ENCODE data around the gene PRKN.

PRKN gene

DNA sequence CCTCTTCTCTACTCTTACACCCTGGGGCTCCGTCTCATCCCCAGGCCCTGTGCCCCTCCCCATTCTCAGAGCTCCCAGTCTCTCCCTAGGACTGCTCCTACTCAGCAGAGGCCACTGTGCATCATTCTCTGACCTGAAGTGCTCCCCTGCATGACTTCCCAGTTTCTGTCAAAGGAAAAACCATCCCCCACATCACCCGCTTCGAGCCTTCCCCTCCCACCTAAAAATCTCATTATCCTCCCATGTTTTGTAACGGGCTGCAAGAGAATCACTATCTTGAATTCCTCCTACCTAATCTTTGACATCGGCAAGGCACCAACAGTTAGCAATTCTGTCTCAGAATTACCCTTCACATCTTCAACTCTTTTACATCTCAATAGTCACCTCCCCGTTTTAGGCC, 463.0 kb downstream of the PRKN start:
- TF ChIP-seq ZFP30 (CRISPR knock-in tag; IDR thresholded peaks at IDR 0.05) (no peak), SNAI2 (CRISPR knock-in tag; IDR thresholded peaks at IDR 0.05) (no peak), OSR1 (CRISPR knock-in tag; IDR thresholded peaks at IDR 0.05) (no peak), RARB (CRISPR knock-in tag; IDR thresholded peaks at IDR 0.05) (no peak), ZNF70 (CRISPR knock-in tag; IDR thresholded peaks at IDR 0.05) (no peak), ZFP3 (CRISPR knock-in tag; IDR thresholded peaks at IDR 0.05) (no peak), CSDC2 (CRISPR knock-in tag; IDR thresholded peaks at IDR 0.05) (no peak), BACH2 (CRISPR knock-in tag; IDR thresholded peaks at IDR 0.05; ENCODE audit: borderline replicate concordance) (no peak), ARNTL (CRISPR knock-in tag; IDR thresholded peaks at IDR 0.05; ENCODE audit: borderline replicate concordance, low read depth) (no peak), TCF4 (CRISPR knock-in tag; IDR thresholded peaks at IDR 0.05; ENCODE audit: borderline replicate concordance) (no peak), ESRRG (CRISPR knock-in tag; IDR thresholded peaks at IDR 0.05) (no peak), TOX (CRISPR knock-in tag; IDR thresholded peaks at IDR 0.05; ENCODE audit: borderline replicate concordance) (no peak), GLIS3 (CRISPR knock-in tag; IDR thresholded peaks at IDR 0.05) (no peak), ZNF565 (CRISPR knock-in tag; conservative IDR thresholded peaks at IDR 0.05; ENCODE audit: low read depth) (no peak), ZNF8 (CRISPR knock-in tag; IDR thresholded peaks at IDR 0.05) (no peak), ZC3H10 (CRISPR knock-in tag; IDR thresholded peaks at IDR 0.05) (no peak)
- TF ChIP-seq, protein P1, sequence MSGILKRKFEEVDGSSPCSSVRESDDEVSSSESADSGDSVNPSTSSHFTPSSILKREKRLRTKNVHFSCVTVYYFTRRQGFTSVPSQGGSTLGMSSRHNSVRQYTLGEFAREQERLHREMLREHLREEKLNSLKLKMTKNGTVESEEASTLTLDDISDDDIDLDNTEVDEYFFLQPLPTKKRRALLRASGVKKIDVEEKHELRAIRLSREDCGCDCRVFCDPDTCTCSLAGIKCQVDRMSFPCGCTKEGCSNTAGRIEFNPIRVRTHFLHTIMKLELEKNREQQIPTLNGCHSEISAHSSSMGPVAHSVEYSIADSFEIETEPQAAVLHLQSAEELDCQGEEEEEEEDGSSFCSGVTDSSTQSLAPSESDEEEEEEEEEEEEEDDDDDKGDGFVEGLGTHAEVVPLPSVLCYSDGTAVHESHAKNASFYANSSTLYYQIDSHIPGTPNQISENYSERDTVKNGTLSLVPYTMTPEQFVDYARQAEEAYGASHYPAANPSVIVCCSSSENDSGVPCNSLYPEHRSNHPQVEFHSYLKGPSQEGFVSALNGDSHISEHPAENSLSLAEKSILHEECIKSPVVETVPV (CRISPR knock-in tag; IDR thresholded peaks at IDR 0.05): no peak
- TF ChIP-seq, protein P2, sequence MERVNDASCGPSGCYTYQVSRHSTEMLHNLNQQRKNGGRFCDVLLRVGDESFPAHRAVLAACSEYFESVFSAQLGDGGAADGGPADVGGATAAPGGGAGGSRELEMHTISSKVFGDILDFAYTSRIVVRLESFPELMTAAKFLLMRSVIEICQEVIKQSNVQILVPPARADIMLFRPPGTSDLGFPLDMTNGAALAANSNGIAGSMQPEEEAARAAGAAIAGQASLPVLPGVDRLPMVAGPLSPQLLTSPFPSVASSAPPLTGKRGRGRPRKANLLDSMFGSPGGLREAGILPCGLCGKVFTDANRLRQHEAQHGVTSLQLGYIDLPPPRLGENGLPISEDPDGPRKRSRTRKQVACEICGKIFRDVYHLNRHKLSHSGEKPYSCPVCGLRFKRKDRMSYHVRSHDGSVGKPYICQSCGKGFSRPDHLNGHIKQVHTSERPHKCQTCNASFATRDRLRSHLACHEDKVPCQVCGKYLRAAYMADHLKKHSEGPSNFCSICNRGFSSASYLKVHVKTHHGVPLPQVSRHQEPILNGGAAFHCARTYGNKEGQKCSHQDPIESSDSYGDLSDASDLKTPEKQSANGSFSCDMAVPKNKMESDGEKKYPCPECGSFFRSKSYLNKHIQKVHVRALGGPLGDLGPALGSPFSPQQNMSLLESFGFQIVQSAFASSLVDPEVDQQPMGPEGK (CRISPR knock-in tag; IDR thresholded peaks at IDR 0.05; ENCODE audit: borderline replicate concordance): no peak
- TF ChIP-seq, protein P3, sequence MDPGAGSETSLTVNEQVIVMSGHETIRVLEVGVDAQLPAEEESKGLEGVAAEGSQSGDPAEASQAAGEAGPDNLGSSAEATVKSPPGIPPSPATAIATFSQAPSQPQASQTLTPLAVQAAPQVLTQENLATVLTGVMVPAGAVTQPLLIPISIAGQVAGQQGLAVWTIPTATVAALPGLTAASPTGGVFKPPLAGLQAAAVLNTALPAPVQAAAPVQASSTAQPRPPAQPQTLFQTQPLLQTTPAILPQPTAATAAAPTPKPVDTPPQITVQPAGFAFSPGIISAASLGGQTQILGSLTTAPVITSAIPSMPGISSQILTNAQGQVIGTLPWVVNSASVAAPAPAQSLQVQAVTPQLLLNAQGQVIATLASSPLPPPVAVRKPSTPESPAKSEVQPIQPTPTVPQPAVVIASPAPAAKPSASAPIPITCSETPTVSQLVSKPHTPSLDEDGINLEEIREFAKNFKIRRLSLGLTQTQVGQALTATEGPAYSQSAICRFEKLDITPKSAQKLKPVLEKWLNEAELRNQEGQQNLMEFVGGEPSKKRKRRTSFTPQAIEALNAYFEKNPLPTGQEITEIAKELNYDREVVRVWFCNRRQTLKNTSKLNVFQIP (CRISPR knock-in tag; IDR thresholded peaks at IDR 0.05; ENCODE audit: borderline replicate concordance, low read depth): no peak
- ATAC-seq: no peak

DNA sequence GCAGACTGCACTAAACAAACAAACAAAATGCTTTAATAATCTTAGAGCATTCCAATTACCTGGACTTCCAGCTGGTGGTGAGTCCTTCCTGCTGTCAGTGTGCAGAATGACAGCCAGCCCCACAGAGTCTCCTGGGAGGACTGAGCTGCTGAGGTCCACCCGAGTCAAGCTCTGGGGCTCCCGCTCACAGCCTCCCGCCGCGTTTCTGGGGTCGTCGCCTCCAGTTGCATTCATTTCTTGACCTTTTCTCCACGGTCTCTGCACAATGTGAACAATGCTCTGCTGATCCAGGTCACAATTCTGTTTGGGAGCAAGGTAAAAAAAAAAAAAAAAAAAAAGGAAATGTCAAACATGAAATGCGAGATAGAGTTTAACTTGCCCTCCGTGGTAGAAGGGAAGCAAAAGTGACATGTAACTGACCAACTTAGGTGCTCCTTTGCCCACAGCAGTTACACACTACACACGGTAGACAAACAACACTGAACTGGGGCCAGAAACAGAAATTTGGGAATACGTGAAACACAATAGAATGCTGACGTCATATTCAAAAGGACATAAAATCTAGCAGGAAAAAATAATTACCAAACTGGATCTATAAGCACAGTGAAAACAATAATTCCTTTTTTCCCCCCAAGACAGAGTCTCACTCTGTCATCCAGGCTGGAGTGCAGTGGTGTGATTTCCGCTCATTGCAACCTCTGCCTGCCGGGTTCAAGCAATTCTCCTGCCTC, 464.9 kb downstream of the PRKN start:
- no peak for TF ChIP-seq ZFP3 (CRISPR knock-in tag; IDR thresholded peaks at IDR 0.05)
- ATAC-seq: no peak

DNA sequence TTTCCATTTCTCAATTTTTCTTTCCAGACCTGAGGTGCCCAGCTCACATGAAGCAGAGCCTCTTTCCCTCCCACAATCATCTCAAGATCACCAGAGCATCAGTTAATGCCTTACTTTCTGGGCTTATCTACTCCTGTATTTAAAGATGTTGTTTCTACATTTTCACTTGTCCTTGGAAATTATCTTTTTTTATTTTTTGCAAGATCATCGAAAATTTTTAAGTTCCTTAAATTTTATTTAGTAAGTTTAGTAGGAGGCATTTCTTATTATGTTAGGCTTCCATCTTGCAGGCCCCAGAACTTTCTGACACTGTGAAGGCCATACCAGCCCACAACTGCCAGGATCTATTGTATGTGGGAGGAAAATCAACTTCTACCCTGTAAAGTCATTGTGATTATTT, 466.0 kb downstream of the PRKN start:
- ATAC-seq: no peak
- TF ChIP-seq, protein P1 (CRISPR knock-in tag; IDR thresholded peaks at IDR 0.05): no peak
- TF ChIP-seq, protein P2 (CRISPR knock-in tag; IDR thresholded peaks at IDR 0.05; ENCODE audit: borderline replicate concordance): no peak
- TF ChIP-seq TCF4 (CRISPR knock-in tag; IDR thresholded peaks at IDR 0.05; ENCODE audit: borderline replicate concordance) (no peak), ZNF70 (CRISPR knock-in tag; IDR thresholded peaks at IDR 0.05) (no peak), TOX (CRISPR knock-in tag; IDR thresholded peaks at IDR 0.05; ENCODE audit: borderline replicate concordance) (no peak), GLIS3 (CRISPR knock-in tag; IDR thresholded peaks at IDR 0.05) (no peak), ISL1 (CRISPR knock-in tag; IDR thresholded peaks at IDR 0.05) (no peak), ZC3H10 (CRISPR knock-in tag; IDR thresholded peaks at IDR 0.05) (no peak), BACH2 (CRISPR knock-in tag; IDR thresholded peaks at IDR 0.05; ENCODE audit: borderline replicate concordance) (no peak), ZNF8 (CRISPR knock-in tag; IDR thresholded peaks at IDR 0.05) (no peak), ZFP30 (CRISPR knock-in tag; IDR thresholded peaks at IDR 0.05) (no peak), RARB (CRISPR knock-in tag; IDR thresholded peaks at IDR 0.05) (no peak), ESRRG (CRISPR knock-in tag; IDR thresholded peaks at IDR 0.05) (no peak), SNAI2 (CRISPR knock-in tag; IDR thresholded peaks at IDR 0.05) (no peak), ZNF565 (CRISPR knock-in tag; conservative IDR thresholded peaks at IDR 0.05; ENCODE audit: low read depth) (no peak), ARNTL (CRISPR knock-in tag; IDR thresholded peaks at IDR 0.05; ENCODE audit: borderline replicate concordance, low read depth) (no peak), ZFP3 (CRISPR knock-in tag; IDR thresholded peaks at IDR 0.05) (no peak)
- TF ChIP-seq, protein P4, sequence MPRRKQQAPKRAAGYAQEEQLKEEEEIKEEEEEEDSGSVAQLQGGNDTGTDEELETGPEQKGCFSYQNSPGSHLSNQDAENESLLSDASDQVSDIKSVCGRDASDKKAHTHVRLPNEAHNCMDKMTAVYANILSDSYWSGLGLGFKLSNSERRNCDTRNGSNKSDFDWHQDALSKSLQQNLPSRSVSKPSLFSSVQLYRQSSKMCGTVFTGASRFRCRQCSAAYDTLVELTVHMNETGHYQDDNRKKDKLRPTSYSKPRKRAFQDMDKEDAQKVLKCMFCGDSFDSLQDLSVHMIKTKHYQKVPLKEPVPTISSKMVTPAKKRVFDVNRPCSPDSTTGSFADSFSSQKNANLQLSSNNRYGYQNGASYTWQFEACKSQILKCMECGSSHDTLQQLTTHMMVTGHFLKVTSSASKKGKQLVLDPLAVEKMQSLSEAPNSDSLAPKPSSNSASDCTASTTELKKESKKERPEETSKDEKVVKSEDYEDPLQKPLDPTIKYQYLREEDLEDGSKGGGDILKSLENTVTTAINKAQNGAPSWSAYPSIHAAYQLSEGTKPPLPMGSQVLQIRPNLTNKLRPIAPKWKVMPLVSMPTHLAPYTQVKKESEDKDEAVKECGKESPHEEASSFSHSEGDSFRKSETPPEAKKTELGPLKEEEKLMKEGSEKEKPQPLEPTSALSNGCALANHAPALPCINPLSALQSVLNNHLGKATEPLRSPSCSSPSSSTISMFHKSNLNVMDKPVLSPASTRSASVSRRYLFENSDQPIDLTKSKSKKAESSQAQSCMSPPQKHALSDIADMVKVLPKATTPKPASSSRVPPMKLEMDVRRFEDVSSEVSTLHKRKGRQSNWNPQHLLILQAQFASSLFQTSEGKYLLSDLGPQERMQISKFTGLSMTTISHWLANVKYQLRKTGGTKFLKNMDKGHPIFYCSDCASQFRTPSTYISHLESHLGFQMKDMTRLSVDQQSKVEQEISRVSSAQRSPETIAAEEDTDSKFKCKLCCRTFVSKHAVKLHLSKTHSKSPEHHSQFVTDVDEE (CRISPR knock-in tag; IDR thresholded peaks at IDR 0.05): no peak
- TF ChIP-seq, protein P3 (CRISPR knock-in tag; IDR thresholded peaks at IDR 0.05; ENCODE audit: borderline replicate concordance, low read depth): no peak

All from SK-N-SH treated with all-trans-retinoic acid at 6 μM for 48 hours (cell line).